Measurements from ENCODE around the gene APPBP2.

DNA sequence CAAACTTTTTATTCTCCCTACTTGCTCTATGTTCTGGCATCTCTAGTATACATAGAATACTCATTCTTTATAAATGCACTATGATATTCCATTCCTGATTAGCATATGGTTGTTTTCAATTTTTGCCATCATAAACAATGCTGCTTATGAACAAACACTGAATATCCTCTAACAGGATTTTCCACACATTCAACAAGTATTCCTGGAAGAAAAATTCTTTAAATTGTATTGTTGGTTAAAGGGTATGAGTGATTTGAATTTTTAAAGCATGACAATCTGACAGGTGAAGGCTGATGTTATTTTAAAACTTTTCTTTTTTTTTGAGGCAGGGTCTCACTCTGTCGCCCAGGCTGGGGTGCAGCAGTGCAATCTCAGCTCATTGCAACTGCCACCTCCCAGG is 11.5 kb downstream of the APPBP2 start:
- TF ChIP-seq, protein P1, sequence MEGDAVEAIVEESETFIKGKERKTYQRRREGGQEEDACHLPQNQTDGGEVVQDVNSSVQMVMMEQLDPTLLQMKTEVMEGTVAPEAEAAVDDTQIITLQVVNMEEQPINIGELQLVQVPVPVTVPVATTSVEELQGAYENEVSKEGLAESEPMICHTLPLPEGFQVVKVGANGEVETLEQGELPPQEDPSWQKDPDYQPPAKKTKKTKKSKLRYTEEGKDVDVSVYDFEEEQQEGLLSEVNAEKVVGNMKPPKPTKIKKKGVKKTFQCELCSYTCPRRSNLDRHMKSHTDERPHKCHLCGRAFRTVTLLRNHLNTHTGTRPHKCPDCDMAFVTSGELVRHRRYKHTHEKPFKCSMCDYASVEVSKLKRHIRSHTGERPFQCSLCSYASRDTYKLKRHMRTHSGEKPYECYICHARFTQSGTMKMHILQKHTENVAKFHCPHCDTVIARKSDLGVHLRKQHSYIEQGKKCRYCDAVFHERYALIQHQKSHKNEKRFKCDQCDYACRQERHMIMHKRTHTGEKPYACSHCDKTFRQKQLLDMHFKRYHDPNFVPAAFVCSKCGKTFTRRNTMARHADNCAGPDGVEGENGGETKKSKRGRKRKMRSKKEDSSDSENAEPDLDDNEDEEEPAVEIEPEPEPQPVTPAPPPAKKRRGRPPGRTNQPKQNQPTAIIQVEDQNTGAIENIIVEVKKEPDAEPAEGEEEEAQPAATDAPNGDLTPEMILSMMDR (IDR thresholded peaks at IDR 0.05), result no peak
- no peak for TF ChIP-seq SIN3A (IDR thresholded peaks at IDR 0.05; ENCODE audit: borderline replicate concordance, insufficient read depth, low read depth, low read length)
- no peak for TF ChIP-seq REST (IDR thresholded peaks at IDR 0.05; ENCODE audit: insufficient read depth in 1 of 2, low read depth in 2 of 2, low read length in 1 of 2)
- no peak for TF ChIP-seq POLR2AphosphoS5 (IDR thresholded peaks at IDR 0.05; ENCODE audit: low read depth, low read length)
